Jurkat, Clone E6-1 (cell line): ENCODE data around the gene CGNL1.

ENCODE experiments used
- DNase-seq: peaks from one replicate; pipeline ENCODE4 v3.0.0-alpha.2; 2011; ENCODE audit warnings: low read depth, low spot score
- H3K4me3 ChIP-seq: 2 replicates; pipeline ENCODE4 v1.5.1; 2011; ENCODE audit warnings: mild to moderate bottlenecking, low read length, control low read depth, moderate library complexity

Gene CGNL1

GRCh38 chr15:57477736-57478522 lies 101.6 kb downstream of the CGNL1 start:
- H3K4me3 ChIP-seq = no peak overlapping the region
- no peak for DNase-seq

- no peak overlapping the region for H3K4me3 ChIP-seq
- DNase-seq = no peak
These were observed 102.7 kb downstream of the CGNL1 start for GRCh38 chr15:57479005-57479404.

- DNase-seq = no peak
- no peak overlapping the region for H3K4me3 ChIP-seq
These were observed 104.9 kb downstream of the CGNL1 start for GRCh38 chr15:57481038-57481705.

- H3K4me3 ChIP-seq = no peak overlapping the region
- no peak for DNase-seq
These were observed 109.6 kb downstream of the CGNL1 start for GRCh38 chr15:57485869-57486268.

GRCh38 chr15:57486833-57487232 lies 110.5 kb downstream of the CGNL1 start:
- DNase-seq = no peak
- no peak overlapping the region for H3K4me3 ChIP-seq

GRCh38 chr15:57489122-57489521 lies 112.8 kb downstream of the CGNL1 start:
- DNase-seq = no peak
- no peak overlapping the region for H3K4me3 ChIP-seq

GRCh38 chr15:57493351-57493750 lies 117.0 kb downstream of the CGNL1 start:
- DNase-seq = no peak
- H3K4me3 ChIP-seq = no peak overlapping the region

GRCh38 chr15:57494581-57494980 lies 118.3 kb downstream of the CGNL1 start:
- DNase-seq = no peak
- H3K4me3 ChIP-seq = no peak overlapping the region

- peak; percentile 45 for DNase-seq
- no peak overlapping the region for H3K4me3 ChIP-seq
These were observed 118.7 kb downstream of the CGNL1 start for GRCh38 chr15:57495041-57495440.

GRCh38 chr15:57495554-57496165 lies 119.4 kb downstream of the CGNL1 start:
- DNase-seq = no peak
- H3K4me3 ChIP-seq = no peak overlapping the region

GRCh38 chr15:57496594-57496945 lies 120.3 kb downstream of the CGNL1 start:
- no peak overlapping the region for H3K4me3 ChIP-seq
- no peak for DNase-seq

- no peak overlapping the region for H3K4me3 ChIP-seq
- DNase-seq = no peak
These were observed 120.9 kb downstream of the CGNL1 start for GRCh38 chr15:57496946-57497869.

GRCh38 chr15:57500256-57500655 lies 124.0 kb downstream of the CGNL1 start:
- DNase-seq = no peak
- no peak overlapping the region for H3K4me3 ChIP-seq

- DNase-seq = no peak
- H3K4me3 ChIP-seq = no peak overlapping the region
These were observed 124.8 kb downstream of the CGNL1 start for GRCh38 chr15:57500979-57501576.

GRCh38 chr15:57502116-57502515 lies 125.8 kb downstream of the CGNL1 start:
- no peak overlapping the region for H3K4me3 ChIP-seq
- DNase-seq = no peak

- no peak for DNase-seq
- no peak overlapping the region for H3K4me3 ChIP-seq
These were observed 126.9 kb downstream of the CGNL1 start for GRCh38 chr15:57503051-57503702.

- DNase-seq = no peak
- H3K4me3 ChIP-seq = no peak overlapping the region
These were observed 127.8 kb downstream of the CGNL1 start for GRCh38 chr15:57503911-57504598.

GRCh38 chr15:57504599-57504940 lies 128.3 kb downstream of the CGNL1 start:
- DNase-seq = no peak
- H3K4me3 ChIP-seq = no peak overlapping the region
